H1 (cell line): Measurements from ENCODE around the gene UPK2. TPM values are rescaled to one million over a fixed set of nuclear protein-coding genes. Genes with fewer than 3 reads are reported as not detected.

Experiments
- CTCF ChIA-PET: fragments of 300-600 bp; sonication (Branson Sonifier 250); formaldehyde crosslinking; loops from one replicate; lab custom pipeline; 2021; ENCODE audit not compliant: partially characterized antibody; lab: Charles Lee
- POLR2A ChIA-PET: fragments of 300-600 bp; sonication (Branson Sonifier 250); formaldehyde crosslinking; loops from one replicate; lab custom pipeline; 2021; ENCODE audit warnings: inconsistent platforms; ENCODE audit not compliant: partially characterized antibody; lab: Charles Lee
- DNase-seq, 2 experiments: peaks; one replicate each; pipeline versions ENCODE4 v3.0.0 to v3.0.0-alpha.2; 2010 to 2022; ENCODE audit warnings: low spot score in 2 of 2, low read depth in 1 of 2, mixed read lengths in 1 of 2
- FAIRE-seq: peaks from 2 replicates; lab custom pipeline; 2011; peaks lifted over from hg19 to GRCh38; lab: Jason Lieb, UNC
- H2AFZ ChIP-seq: 2 replicates; pipeline ENCODE4 v1.8.1; 2012; ENCODE audit warnings: low read length, inconsistent platforms
- H2AK5ac ChIP-seq: 2 replicates; pipeline ENCODE4 v1.6.1; 2013; ENCODE audit warnings: low read depth, low read length
- H2BK120ac ChIP-seq: replicated peaks from 2 replicates; pipeline ENCODE3; 2013; ENCODE audit warnings: low read depth, low read length, inconsistent platforms
- H2BK12ac ChIP-seq: 2 replicates; pipeline ENCODE4 v1.6.1; 2013; ENCODE audit warnings: low read depth, low read length
- H2BK15ac ChIP-seq: 2 replicates; pipeline ENCODE4 v1.6.1; 2013; ENCODE audit warnings: low read length
- H2BK20ac ChIP-seq: 2 replicates; pipeline ENCODE4 v1.6.1; 2013; ENCODE audit warnings: low read length
- H2BK5ac ChIP-seq: 2 replicates; pipeline ENCODE4 v1.6.1; 2013; ENCODE audit warnings: low read depth, low read length
- H3K14ac ChIP-seq: 2 replicates; pipeline ENCODE4 v1.6.1; 2013; ENCODE audit warnings: inconsistent platforms; ENCODE audit not compliant: insufficient read length
- H3K18ac ChIP-seq: 2 replicates; pipeline ENCODE4 v1.6.1; 2013; ENCODE audit warnings: low read length; ENCODE audit errors: extremely low read depth
- H3K23ac ChIP-seq: 2 replicates; pipeline ENCODE4 v1.6.1; 2013; ENCODE audit warnings: inconsistent platforms; ENCODE audit not compliant: insufficient read length
- H3K23me2 ChIP-seq: 2 replicates; pipeline ENCODE4 v1.6.1; 2013; ENCODE audit warnings: low read depth, low read length
- H3K27ac ChIP-seq: 2 replicates; pipeline ENCODE4 v1.6.1; 2011; ENCODE audit warnings: low read depth, low read length, inconsistent platforms
- H3K27me3 ChIP-seq, 4 experiments: replicated peaks in 1 of 4; 1 replicate in 1 of 4; 2 replicates in 3 of 4; pipeline versions ENCODE4 v1.6.1 to v1.8.1; 2011 to 2013; ENCODE audit warnings: low read length in 3 of 4, mild to moderate bottlenecking in 3 of 4, inconsistent platforms in 2 of 4, mixed read lengths in 2 of 4, moderate library complexity in 1 of 4; ENCODE audit not compliant: control insufficient read depth in 3 of 4, insufficient read depth in 3 of 4; ENCODE audit errors: extremely low read depth in 1 of 4
- H3K36me3 ChIP-seq, 4 experiments: 2 replicates each; pipeline versions ENCODE4 v1.6.1 to v1.8.1; 2011 to 2013; ENCODE audit warnings: mild to moderate bottlenecking in 4 of 4, low read length in 3 of 4, moderate library complexity in 2 of 4, control low read depth in 1 of 4, inconsistent platforms in 1 of 4; ENCODE audit not compliant: insufficient read depth in 4 of 4, control insufficient read depth in 2 of 4
- H3K4ac ChIP-seq: replicated peaks from 2 replicates; pipeline ENCODE3; 2013; ENCODE audit warnings: low read length, low read depth, mixed read lengths, inconsistent platforms; ENCODE audit not compliant: insufficient read length
- H3K4me1 ChIP-seq, 4 experiments: replicated peaks in 1 of 4; 1 replicate in 1 of 4; 2 replicates in 3 of 4; pipeline versions ENCODE4 v1.6.1 to v1.8.1; 2011 to 2013; ENCODE audit warnings: low read length in 3 of 4, inconsistent platforms in 2 of 4, mixed read lengths in 1 of 4; ENCODE audit not compliant: insufficient read depth in 4 of 4, control insufficient read depth in 3 of 4
- H3K4me2 ChIP-seq, 2 experiments: 2 replicates each; pipeline versions ENCODE4 v1.6.1 to v1.8.1; 2011 to 2013; ENCODE audit warnings: low read depth in 2 of 2, low read length in 2 of 2, control low read depth in 1 of 2, inconsistent platforms in 1 of 2, mild to moderate bottlenecking in 1 of 2; ENCODE audit not compliant: insufficient read depth in 1 of 2
- H3K4me3 ChIP-seq, 4 experiments: fragments of 200-600, 300-600 bp in 1 of 4; sonication (generic), shearing (Covaris generic), sonication (Bioruptor Twin) in 1 of 4; 2 replicates each; pipeline versions ENCODE4 v1.5.1 to v1.8.1; 2011 to 2016; ENCODE audit warnings: low read length in 4 of 4, low read depth in 3 of 4, control low read depth in 2 of 4, inconsistent platforms in 2 of 4, mild to moderate bottlenecking in 2 of 4, mixed read lengths in 1 of 4, moderate library complexity in 1 of 4; ENCODE audit not compliant: insufficient read depth in 2 of 4; ENCODE audit errors: extremely low read depth in 1 of 4
- H3K56ac ChIP-seq: replicated peaks from 2 replicates; pipeline ENCODE3; 2013; ENCODE audit warnings: low read depth, mild to moderate bottlenecking, mixed read lengths, low read length, inconsistent platforms; ENCODE audit not compliant: insufficient read length
- H3K79me1 ChIP-seq: 2 replicates; pipeline ENCODE4 v1.6.1; 2013; ENCODE audit warnings: low read depth, low read length, control low read depth
- H3K79me2 ChIP-seq, 2 experiments: 2 replicates each; pipeline versions ENCODE4 v1.6.1 to v1.8.1; 2012 to 2013; ENCODE audit warnings: low read length in 2 of 2, mild to moderate bottlenecking in 2 of 2, inconsistent platforms in 1 of 2; ENCODE audit not compliant: insufficient read depth in 2 of 2, control insufficient read depth in 1 of 2
- H3K9ac ChIP-seq, 4 experiments: replicated peaks in 1 of 4; 1 replicate in 1 of 4; 2 replicates in 3 of 4; pipeline versions ENCODE4 v1.6.1 to v1.8.1; 2011 to 2013; ENCODE audit warnings: low read depth in 3 of 4, low read length in 3 of 4, control low read depth in 2 of 4, mild to moderate bottlenecking in 2 of 4, moderate library complexity in 2 of 4, inconsistent platforms in 1 of 4; ENCODE audit errors: extremely low read depth in 1 of 4
- H3K9me3 ChIP-seq, 2 experiments: 2 replicates each; pipeline versions ENCODE4 v1.6.1 to v1.8.1; 2012 to 2013; ENCODE audit warnings: mild to moderate bottlenecking in 2 of 2, moderate library complexity in 2 of 2, control low read depth in 1 of 2, inconsistent platforms in 1 of 2, low read depth in 1 of 2, low read length in 1 of 2, mixed read lengths in 1 of 2; ENCODE audit not compliant: insufficient read depth in 2 of 2
- H4K20me1 ChIP-seq, 2 experiments: replicated peaks in 1 of 2; 2 replicates each; pipeline versions ENCODE3 to v1.8.1; 2011 to 2013; ENCODE audit warnings: inconsistent platforms in 2 of 2, low read length in 2 of 2, mild to moderate bottlenecking in 1 of 2; ENCODE audit not compliant: insufficient read depth in 2 of 2, control insufficient read depth in 1 of 2
- H4K5ac ChIP-seq: 2 replicates; pipeline ENCODE4 v1.6.1; 2013; ENCODE audit warnings: low read length, low read depth, mixed read lengths, inconsistent platforms; ENCODE audit not compliant: insufficient read length
- H4K8ac ChIP-seq: 2 replicates; pipeline ENCODE4 v1.8.0; 2013; ENCODE audit warnings: mild to moderate bottlenecking, moderate library complexity, low read length, inconsistent platforms; ENCODE audit not compliant: insufficient read depth; ENCODE audit errors: extremely low read depth
- H4K91ac ChIP-seq: replicated peaks from 2 replicates; pipeline ENCODE3; 2013; ENCODE audit warnings: low read length, mixed read lengths, inconsistent platforms; ENCODE audit not compliant: insufficient read length
- ASH2L ChIP-seq: fragments of 200-600, 300-600 bp; sonication (generic); IDR thresholded peaks from one replicate; pipeline ENCODE4 v1.7.1; 2017; ENCODE audit warnings: low read length
- BRCA1 ChIP-seq: IDR thresholded peaks from 2 replicates; pipeline ENCODE4 v1.6.1; 2012; ENCODE audit warnings: low read depth, low read length, improper control_type of control experiment
- CBX5 ChIP-seq: fragments of 300-800, 300-1000 bp; sonication (generic); IDR thresholded peaks from 2 replicates; pipeline ENCODE4 v1.7.1; 2016; ENCODE audit warnings: antibody characterized with exemption, low read length, low read depth
- CTBP2 ChIP-seq: IDR thresholded peaks from 2 replicates; pipeline ENCODE4 v1.7.0; 2011; ENCODE audit warnings: borderline replicate concordance, mild to moderate bottlenecking, moderate library complexity, mixed read lengths, low read length; ENCODE audit not compliant: insufficient read depth, insufficient read length
- EGR1 ChIP-seq: IDR thresholded peaks from 2 replicates; pipeline ENCODE4 v1.6.1; 2011; ENCODE audit warnings: low read depth, low read length, borderline replicate concordance
- EZH2 ChIP-seq: fragments of 200-600 bp; sonication (generic); IDR thresholded peaks from 2 replicates; pipeline ENCODE4 v1.7.1; 2012; ENCODE audit warnings: low read depth, mild to moderate bottlenecking, moderate library complexity, low read length, inconsistent platforms; ENCODE audit not compliant: severe bottlenecking
- HDAC2 ChIP-seq, 2 experiments: fragments of 300-600 bp in 1 of 2; sonication (generic) in 1 of 2; IDR thresholded peaks; 2 replicates each; pipeline ENCODE4 v1.6.1; 2011 to 2012; ENCODE audit warnings: low read depth in 2 of 2, low read length in 2 of 2, mild to moderate bottlenecking in 2 of 2, moderate library complexity in 2 of 2, borderline replicate concordance in 1 of 2, inconsistent platforms in 1 of 2
- JUND ChIP-seq: IDR thresholded peaks from 2 replicates; pipeline ENCODE4 v1.6.1; 2011; ENCODE audit warnings: mild to moderate bottlenecking, improper control_type of control experiment, low read length
- MAFK ChIP-seq: IDR thresholded peaks from 2 replicates; pipeline ENCODE4 v1.6.1; 2012; ENCODE audit warnings: low read depth, mild to moderate bottlenecking, improper control_type of control experiment, low read length
- NRF1 ChIP-seq: IDR thresholded peaks from 2 replicates; pipeline ENCODE4 v1.6.1; 2011; ENCODE audit warnings: mild to moderate bottlenecking, low read depth, low read length, improper control_type of control experiment
- POLR2A ChIP-seq, 2 experiments: IDR thresholded peaks; 1 replicate in 1 of 2; 2 replicates in 1 of 2; pipeline ENCODE4 v1.6.1; 2011; ENCODE audit warnings: low read depth in 2 of 2, low read length in 2 of 2, mild to moderate bottlenecking in 2 of 2; ENCODE audit errors: control extremely low read depth in 1 of 2
- SUZ12 ChIP-seq: fragments of 200-600 bp; sonication (generic); IDR thresholded peaks from 2 replicates; pipeline ENCODE4 v1.6.1; 2012; ENCODE audit warnings: mild to moderate bottlenecking, inconsistent platforms, low read length, moderate library complexity, mixed read lengths
- ZNF274 ChIP-seq: IDR thresholded peaks from 2 replicates; pipeline ENCODE4 v1.7.0; 2012; ENCODE audit warnings: low read length, borderline replicate concordance; ENCODE audit errors: extremely low read depth
- WGBS, 2 experiments: shearing (Covaris generic) in 1 of 2; methylation state at CpG; one replicate each; pipeline versions ENCODE4 v1.1.6 to v1.1.7; 2013 to 2015; ENCODE audit warnings: low lambda C conversion rate in 2 of 2, mixed read lengths in 2 of 2, inconsistent platforms in 1 of 2, low coverage in 1 of 2, missing lambda C conversion rate in 1 of 2; ENCODE audit not compliant: insufficient replicate concordance in 2 of 2, insufficient coverage in 1 of 2, insufficient read length in 1 of 2; ENCODE audit errors: extremely low coverage in 1 of 2, missing lambda C conversion rate in 1 of 2; 5-methylcytosine and 5-hydroxymethylcytosine counted together
- polyA plus RNA-seq, 7 experiments: library from polyadenylated mRNA; depleted of rRNA in 3 of 7; stranded (reverse) in 5 of 7; unstranded in 2 of 7; fragments of >200 nt in 5 of 7; fragments of 200-250 nt in 2 of 7; gene quantifications; 1 replicate in 5 of 7; 2 replicates in 1 of 7; 4 replicates in 1 of 7; pipeline versions ENCODE4 v1.2.1 to v1.2.3, GENCODE V29; 2011 to 2013; ENCODE audit warnings: missing spikeins in 2 of 7, mixed read lengths in 2 of 7
- total RNA-seq: library from RNA; stranded (reverse); fragmentation: NEBNext Ultra II Directional; extraction: Animal tissue kit (Norgen Biotek cat#: 25700); gene quantifications from 2 replicates; pipeline ENCODE4 v1.2.1, GENCODE V29; 2021

The UPK2 gene
- total and polyA plus RNA-seq, 2 of the 8 experiments (the other 6 are each of a cell fraction or from before 2014, with no cell fraction given), result 0.76 TPM; not detected in 1

- Histone ChIP-seq H3K36me3 (peaks cover 11 to 29% (median 22%) of the 10 kb centered on the region in 4 experiments; a peak in 7 of 8 replicates), H4K8ac (no peak overlapping the region; the same call in 1 of the 2 replicates)
- no peak for TF ChIP-seq POLR2A (IDR thresholded peaks at IDR 0.05; ENCODE audit: control extremely low read depth in 1 of 2, low read depth in 2 of 2, low read length in 2 of 2)
- no peak for TF ChIP-seq SUZ12
- no peak for TF ChIP-seq NRF1
- TF ChIP-seq EZH2, result no peak
- TF ChIP-seq HDAC2 (IDR thresholded peaks at IDR 0.05; ENCODE audit: borderline replicate concordance in 1 of 2, low read depth in 2 of 2, low read length in 2 of 2), result no peak
- no peak for TF ChIP-seq JUND
- TF ChIP-seq CBX5, result no peak
- no peak for TF ChIP-seq EGR1
- TF ChIP-seq ZNF274, result no peak
- no peak for TF ChIP-seq CTBP2
- no peak for TF ChIP-seq MAFK
- no peak for TF ChIP-seq ASH2L
- TF ChIP-seq BRCA1, result no peak
These were observed 47.8 kb upstream of the UPK2 start for GRCh38 chr11:118908264-118908663.

More at GRCh38 chr11:118908264-118908663, 47.8 kb upstream of the UPK2 start:
- Histone ChIP-seq H3K4ac (no peak overlapping the region), H2BK120ac (peak overlapping the region; percentile 5), H2BK5ac (0 out of 2 replicates have a peak overlapping the region, but pooled peaks have one; percentile 76), H3K14ac (no peak overlapping the region), H3K27me3 (no peaks in the 10 kb centered on the region), H3K9ac (no peak overlapping the region), H2AFZ (no peak overlapping the region), H3K18ac (peak overlapping the region; percentile 84; the same call in 1 of the 2 replicates), H3K4me1 (peaks cover 4 to 48% (median 40%) of the 10 kb centered on the region in 4 experiments), H2BK12ac (peak overlapping the region; percentile 85), H4K20me1 (peaks cover 2 to 16% of the 10 kb centered on the region in 2 experiments), H3K56ac (no peak overlapping the region), H3K4me3 (peak overlapping the region in 1 of 4 experiments; percentile 61; a peak in 2 of 8 replicates), H4K91ac (peak overlapping the region; percentile 5), H2BK15ac (peak overlapping the region; percentile 92; the same call in 1 of the 2 replicates), H3K9me3 (no peaks in the 10 kb centered on the region), H2AK5ac (peak overlapping the region; percentile 92), H3K27ac (no peak overlapping the region), H2BK20ac (peak overlapping the region; percentile 90; the same call in 1 of the 2 replicates), H3K4me2 (peak overlapping the region; percentile 86 to 92; a peak in 3 of 4 replicates), H3K79me1 (peaks cover 7% of the 10 kb centered on the region; the same call in 1 of the 2 replicates), H3K23me2 (peaks cover 19% of the 10 kb centered on the region), H3K79me2 (peaks cover 4 to 66% of the 10 kb centered on the region in 2 experiments), H4K5ac (no peak overlapping the region), H3K23ac (no peak overlapping the region)
- 76% methylated on average over 9 of the region's 13 CpGs; no CpG with 5 or more reads in 1 of the 2 experiments for WGBS, 2 experiments
- no peak for FAIRE-seq
- DNase-seq, result no peak
- POLR2A ChIA-PET, result interaction anchor here (1.0 to 10.7 kb wide), 7 partner anchors 10 to 303 kb away, joined by 3 to 101 read pairs (median 6); partner anchors contain the start of gene DDX6
- CTCF ChIA-PET, result interaction anchor here (0.6 to 3.6 kb wide), 14 partner anchors 9 to 219 kb away, joined by 3 to 23 read pairs (median 4); partner anchors contain the start of genes DDX6 and UPK2
